Measurements from ENCODE around the gene RPL28. TPM values are rescaled to one million over a fixed set of nuclear protein-coding genes. Genes with fewer than 3 reads are reported as not detected.

RPL28 gene
- total RNA-seq, 1 experiment from 2014 or later, result 836 TPM

- Histone ChIP-seq H3K36me3 (ENCODE audit: low read depth, low read length) (no peaks in the 10 kb centered on the region), H3K9ac (ENCODE audit: low read length) (no peak overlapping the region), H3K27ac (ENCODE audit: low read length) (no peak overlapping the region), H3F3A (ENCODE audit: low read length, unreplicated experiment) (no peaks in the 10 kb centered on the region), H3K9me2 (replicated peaks; ENCODE audit: low read length) (no peaks in the 10 kb centered on the region), H3K27me3 (ENCODE audit: low read length) (peaks cover 18% of the 10 kb centered on the region; the same call in 1 of the 2 replicates), H3K4me1 (ENCODE audit: insufficient read depth, low read length) (no peaks in the 10 kb centered on the region), H2AFZ (ENCODE audit: low read length) (no peak overlapping the region), H3K9me3 (ENCODE audit: low read length) (no peaks in the 10 kb centered on the region), H3K4me3 (ENCODE audit: low read length) (no peak overlapping the region), H3K79me2 (ENCODE audit: low read length) (no peaks in the 10 kb centered on the region), H3K4me2 (ENCODE audit: low read length) (no peak overlapping the region), H4K20me1 (ENCODE audit: low read length) (no peaks in the 10 kb centered on the region)
- DNase-seq, result no peak
- intact Hi-C loops (cut with micrococcal nuclease), result no loop called here
- BruUV-seq (replicated peaks), result no TSS peak
- TF ChIP-seq EZH2 (IDR thresholded peaks at IDR 0.05; ENCODE audit: low read length, unreplicated experiment) (no peak), CTCF (conservative IDR thresholded peaks at IDR 0.05; ENCODE audit: low read depth, low read length) (no peak), EZH2phosphoT487 (IDR thresholded peaks at IDR 0.05; ENCODE audit: borderline replicate concordance, low read length) (no peak)
- ChIA-PET POLR2A (ENCODE audit: unreplicated experiment) (interaction anchor here (0.6 kb wide), 1 partner anchor 53 kb away, joined by 4 read pairs; the partner anchor contains the start of gene ZNF628), CTCF (no interaction called here)
- ATAC-seq, result no peak
These were observed 37.7 kb downstream of the RPL28 start for GRCh38 chr19:55423225-55424005.

GRCh38 chr19:55424518-55424917 lies 38.8 kb downstream of the RPL28 start:
- H3K27me3 ChIP-seq (ENCODE audit: low read length), result peaks cover 18% of the 10 kb centered on the region; the same call in 1 of the 2 replicates
- TF ChIP-seq CTCF (conservative IDR thresholded peaks at IDR 0.05; ENCODE audit: low read depth, low read length) (no peak), EZH2 (IDR thresholded peaks at IDR 0.05; ENCODE audit: low read length, unreplicated experiment) (no peak), EZH2phosphoT487 (IDR thresholded peaks at IDR 0.05; ENCODE audit: borderline replicate concordance, low read length) (no peak)
- ATAC-seq, result no peak
- H3K9me2 ChIP-seq (replicated peaks; ENCODE audit: low read length), result no peaks in the 10 kb centered on the region
- H3K79me2 ChIP-seq (ENCODE audit: low read length), result no peaks in the 10 kb centered on the region
- H3K27ac ChIP-seq (ENCODE audit: low read length), result no peak overlapping the region
- intact Hi-C loops (cut with micrococcal nuclease), result no loop called here
- H3F3A ChIP-seq (ENCODE audit: low read length, unreplicated experiment), result no peaks in the 10 kb centered on the region
- no peaks in the 10 kb centered on the region for H4K20me1 ChIP-seq (ENCODE audit: low read length)
- H2AFZ ChIP-seq (ENCODE audit: low read length), result no peak overlapping the region
- ChIA-PET POLR2A (ENCODE audit: unreplicated experiment) (no interaction called here), CTCF (no interaction called here)
- no peak overlapping the region for H3K4me3 ChIP-seq (ENCODE audit: low read length)
- no peaks in the 10 kb centered on the region for H3K36me3 ChIP-seq (ENCODE audit: low read depth, low read length)
- BruUV-seq (replicated peaks), result no TSS peak
- no peak overlapping the region for H3K4me2 ChIP-seq (ENCODE audit: low read length)
- H3K9me3 ChIP-seq (ENCODE audit: low read length), result no peaks in the 10 kb centered on the region
- H3K9ac ChIP-seq (ENCODE audit: low read length), result no peak overlapping the region
- DNase-seq, result no peak
- H3K4me1 ChIP-seq (ENCODE audit: insufficient read depth, low read length), result no peaks in the 10 kb centered on the region

GRCh38 chr19:55426042-55426441 lies 40.3 kb downstream of the RPL28 start:
- Histone ChIP-seq H3K79me2 (ENCODE audit: low read length) (no peaks in the 10 kb centered on the region), H3K4me3 (ENCODE audit: low read length) (no peak overlapping the region), H3K4me1 (ENCODE audit: insufficient read depth, low read length) (no peaks in the 10 kb centered on the region), H2AFZ (ENCODE audit: low read length) (no peak overlapping the region), H4K20me1 (ENCODE audit: low read length) (no peaks in the 10 kb centered on the region), H3K27ac (ENCODE audit: low read length) (no peak overlapping the region), H3K9me3 (ENCODE audit: low read length) (no peaks in the 10 kb centered on the region), H3K9ac (ENCODE audit: low read length) (no peak overlapping the region), H3K27me3 (ENCODE audit: low read length) (peaks cover 18% of the 10 kb centered on the region; the same call in 1 of the 2 replicates), H3K36me3 (ENCODE audit: low read depth, low read length) (no peaks in the 10 kb centered on the region), H3F3A (ENCODE audit: low read length, unreplicated experiment) (no peaks in the 10 kb centered on the region), H3K9me2 (replicated peaks; ENCODE audit: low read length) (no peaks in the 10 kb centered on the region), H3K4me2 (ENCODE audit: low read length) (no peak overlapping the region)
- no peak for DNase-seq
- TF ChIP-seq CTCF (conservative IDR thresholded peaks at IDR 0.05; ENCODE audit: low read depth, low read length), result no peak
- no peak for TF ChIP-seq EZH2phosphoT487 (IDR thresholded peaks at IDR 0.05; ENCODE audit: borderline replicate concordance, low read length)
- no peak for TF ChIP-seq EZH2 (IDR thresholded peaks at IDR 0.05; ENCODE audit: low read length, unreplicated experiment)
- CTCF ChIA-PET, result no interaction called here
- no TSS peak for BruUV-seq (replicated peaks)
- no peak for ATAC-seq
- POLR2A ChIA-PET (ENCODE audit: unreplicated experiment), result interaction anchor here (0.6 kb wide), 1 partner anchor 18 kb away, joined by 4 read pairs; the partner anchor contains the start of gene UBE2S
- intact Hi-C loops (cut with micrococcal nuclease), result no loop called here
